Transverse colon (tissue), 4 donors: ENCODE results near the gene APOBEC3H. TPM values are rescaled to one million over a fixed set of nuclear protein-coding genes. Genes with fewer than 3 reads are reported as not detected.

Experiments
- DNase-seq: peaks from one replicate; pipeline ENCODE4 v3.0.0-alpha.2; 2019
- H3K27ac ChIP-seq, 4 donors: fragments of 200-600 bp; sonication (generic); 2 replicates each; pipeline ENCODE4 v1.5.1; 2016 to 2018; ENCODE audit warnings: inconsistent platforms in 4 of 4
- H3K27me3 ChIP-seq: fragments of 200-600 bp; sonication (generic); 2 replicates; pipeline ENCODE4 v1.5.1; 2017; ENCODE audit warnings: inconsistent platforms
- H3K36me3 ChIP-seq, 4 donors: fragments of 200-600 bp; sonication (generic); 2 replicates each; pipeline ENCODE4 v1.5.1; 2017 to 2019; ENCODE audit warnings: inconsistent platforms in 4 of 4
- H3K4me1 ChIP-seq, 4 donors: fragments of 200-600 bp; sonication (generic); 2 replicates each; pipeline ENCODE4 v1.5.1; 2017 to 2020; ENCODE audit warnings: inconsistent platforms in 4 of 4
- H3K4me3 ChIP-seq, 4 donors: fragments of 200-600 bp; sonication (generic); 1 replicate in 1 of 4; 2 replicates in 3 of 4; pipeline versions ENCODE4 v1.5.1 to v1.6.1; 2017 to 2019; ENCODE audit warnings: inconsistent platforms in 4 of 4
- H3K9me3 ChIP-seq, 2 donors: fragments of 200-600 bp; sonication (generic); 2 replicates each; pipeline ENCODE4 v1.5.1; 2017 to 2019; ENCODE audit warnings: inconsistent platforms in 2 of 2
- CTCF ChIP-seq, 5 experiments: fragments of 200-600 bp in 3 of 5; fragments of 450-650 bp in 2 of 5; sonication (generic) in 3 of 5; IDR thresholded peaks; 1 replicate in 2 of 5; 2 replicates in 3 of 5; pipeline ENCODE4 v1.5.1; 2016 to 2017; ENCODE audit warnings: antibody characterized with exemption in 5 of 5, inconsistent platforms in 3 of 5, mild to moderate bottlenecking in 2 of 5, moderate library complexity in 1 of 5
- EP300 ChIP-seq: sonication (generic); formaldehyde crosslinking; IDR thresholded peaks from one replicate; pipeline ENCODE4 v1.6.1; 2017; ENCODE audit warnings: antibody characterized with exemption, low read depth
- POLR2A ChIP-seq: fragments of 450-650 bp; IDR thresholded peaks from one replicate; pipeline ENCODE4 v1.6.1; 2016; ENCODE audit warnings: antibody characterized with exemption, mild to moderate bottlenecking, moderate library complexity
- POLR2AphosphoS5 ChIP-seq, 3 donors: sonication (generic); formaldehyde crosslinking; IDR thresholded peaks; one replicate each; pipeline ENCODE4 v1.6.1; 2016; ENCODE audit warnings: antibody characterized with exemption in 3 of 3
- WGBS, 2 donors: methylation state at CpG; one replicate each; pipeline ENCODE4 v1.1.5; 2018; ENCODE audit warnings: low coverage in 1 of 2; 5-methylcytosine and 5-hydroxymethylcytosine counted together
- in situ Hi-C, 4 donors: fragments of 200-750 bp; cut with MboI; loops; one replicate each; pipeline versions ENCODE4 v1.15.0 to v1.15.1; 2017; ENCODE audit warnings: low sequenced_read_pairs in 3 of 4, low pct_ligation_motif_present in 1 of 4, low pct_unique_long_range_greater_than_20kb in 1 of 4
- intact Hi-C: fragments of 100-400 bp; cut with DNase I; formaldehyde crosslinking; loops from one replicate; pipeline ENCODE4 v1.15.1; 2023; ENCODE audit warnings: low total_unique reads
- total RNA-seq, 4 donors: library from RNA; depleted of rRNA; stranded (reverse); fragments of >200 nt; gene quantifications; one replicate each; pipeline ENCODE4 v1.1.0, GENCODE V29; 2016

Gene APOBEC3H
- total RNA-seq, 4 donors from 2014 or later, result 0.41 to 2.1 TPM; not detected in 2

DNA sequence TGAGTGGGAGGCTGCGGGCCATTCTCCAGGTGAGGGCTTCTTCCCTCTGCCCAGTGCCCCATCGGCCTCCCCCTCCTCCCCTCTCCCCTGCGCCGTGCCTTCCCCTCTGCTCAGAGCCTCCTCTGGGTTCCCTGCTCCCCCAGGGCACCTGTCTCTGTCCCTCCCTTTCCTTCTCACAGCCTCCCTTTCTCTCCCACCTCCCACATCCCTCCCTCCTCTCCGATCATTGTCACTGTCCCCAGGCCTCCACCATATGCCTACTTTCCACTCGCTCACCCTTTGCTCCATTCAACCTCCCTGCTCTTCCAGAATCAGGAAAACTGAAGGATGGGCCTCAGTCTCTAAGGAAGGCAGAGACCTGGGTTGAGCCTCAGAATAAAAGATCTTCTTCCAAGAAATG, 9.9 kb upstream of the APOBEC3H start:
- in situ Hi-C loops, result no loop called here

DNA sequence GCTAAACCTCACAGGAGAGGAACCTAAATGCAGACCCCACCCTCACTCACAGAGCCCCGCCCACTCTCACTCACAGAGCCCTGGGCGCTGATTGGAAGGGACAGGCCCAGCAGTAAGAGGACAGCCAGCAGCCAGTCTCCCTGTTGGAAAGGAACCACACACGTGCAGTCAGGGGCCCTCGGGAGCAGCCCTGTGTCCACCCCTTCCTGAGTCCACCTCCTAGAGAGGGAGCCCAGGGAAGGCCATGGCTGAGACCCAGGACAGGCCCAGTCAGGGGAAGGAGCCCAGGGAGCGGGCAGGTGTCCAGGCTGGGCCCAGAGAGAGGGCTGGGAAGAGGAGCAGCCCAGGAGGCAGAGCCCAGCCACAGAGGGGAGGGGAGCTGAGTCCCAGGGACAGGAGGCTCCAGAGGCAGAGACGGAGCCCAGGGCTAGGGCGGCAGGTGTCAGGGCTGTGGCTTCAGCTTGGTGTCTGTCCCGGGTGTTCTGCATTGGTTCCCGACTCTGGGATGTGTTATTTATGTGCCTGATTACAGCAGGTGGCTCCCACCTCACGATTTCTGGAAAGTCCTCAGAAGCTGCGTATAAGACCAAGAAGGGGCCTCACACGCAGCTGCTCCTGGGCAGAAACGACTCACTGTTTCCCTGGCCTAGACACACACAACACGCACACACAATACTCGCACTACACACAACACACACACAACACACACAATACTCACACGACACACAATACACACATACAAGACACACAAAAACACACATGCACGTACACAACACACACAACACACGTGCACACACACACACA, 9.0 kb upstream of the APOBEC3H start:
- TF ChIP-seq CTCF (IDR thresholded peaks at IDR 0.05), result no peak
- no peak for TF ChIP-seq POLR2AphosphoS5 (IDR thresholded peaks at IDR 0.05)
- no peak for TF ChIP-seq EP300
- no peak for TF ChIP-seq POLR2A
- Histone ChIP-seq H3K4me3 (no peak overlapping the region), H3K27me3 (peaks cover 5% of the 10 kb centered on the region), H3K36me3 (no peaks in the 10 kb centered on the region), H3K9me3 (no peaks in the 10 kb centered on the region), H3K4me1 (peaks cover 0 to 4% (median 0%) of the 10 kb centered on the region in 4 donors), H3K27ac (no peak overlapping the region)
- WGBS, 2 donors, result 63% methylated on average over 17 of the region's 18 CpGs; no CpG with 5 or more reads in 1 of the 2 donors
- in situ Hi-C loops (no loop called here), intact Hi-C loops (no loop called here)
- DNase-seq, result no peak

More for the DNA sequence above, 9.9 kb upstream of the APOBEC3H start:
- Histone ChIP-seq H3K9me3 (no peaks in the 10 kb centered on the region), H3K27me3 (peaks cover 5% of the 10 kb centered on the region), H3K27ac (no peak overlapping the region), H3K4me3 (no peak overlapping the region), H3K4me1 (no peaks in the 10 kb centered on the region), H3K36me3 (no peaks in the 10 kb centered on the region)
- intact Hi-C loops, result no loop called here
- TF ChIP-seq CTCF (IDR thresholded peaks at IDR 0.05) (no peak), POLR2A (no peak), EP300 (no peak), POLR2AphosphoS5 (IDR thresholded peaks at IDR 0.05) (no peak)
- WGBS, 2 donors, result 95% methylated on average over 6 of the region's 6 CpGs; no CpG with 5 or more reads in 1 of the 2 donors
- DNase-seq, result no peak

DNA sequence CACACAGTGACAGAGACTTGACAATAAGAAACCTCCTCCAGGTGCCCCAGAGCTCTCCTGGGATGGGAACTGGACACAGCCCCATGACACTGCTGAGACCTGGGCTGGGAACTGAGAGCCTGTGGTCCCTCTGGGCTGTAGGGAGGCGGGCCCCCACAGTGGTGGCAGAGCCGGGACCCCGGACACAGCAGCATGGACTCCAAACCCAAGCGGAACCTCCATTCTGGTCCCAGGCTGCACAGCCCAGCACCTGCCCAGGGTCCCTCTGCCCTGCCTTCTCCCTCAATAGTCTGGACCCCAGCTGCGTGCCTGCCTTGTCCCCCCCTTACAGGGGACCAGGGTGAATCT, 8.4 kb upstream of the APOBEC3H start:
- no peak overlapping the region for H3K4me3 ChIP-seq
- TF ChIP-seq POLR2AphosphoS5 (IDR thresholded peaks at IDR 0.05), result no peak
- no peak for TF ChIP-seq CTCF (IDR thresholded peaks at IDR 0.05)
- TF ChIP-seq POLR2A, result no peak
- TF ChIP-seq EP300, result no peak
- in situ Hi-C loops, result no loop called here
- 80% methylated on average over 5 of the region's 5 CpGs; no CpG with 5 or more reads in 1 of the 2 donors for WGBS, 2 donors
- H3K9me3 ChIP-seq, result no peaks in the 10 kb centered on the region
- H3K27me3 ChIP-seq, result peaks cover 5% of the 10 kb centered on the region
- H3K4me1 ChIP-seq, result peaks cover 0 to 6% (median 0%) of the 10 kb centered on the region in 4 donors
- H3K27ac ChIP-seq, result no peak overlapping the region
- H3K36me3 ChIP-seq, result no peaks in the 10 kb centered on the region
- DNase-seq, result no peak
- intact Hi-C loops, result no loop called here

DNA sequence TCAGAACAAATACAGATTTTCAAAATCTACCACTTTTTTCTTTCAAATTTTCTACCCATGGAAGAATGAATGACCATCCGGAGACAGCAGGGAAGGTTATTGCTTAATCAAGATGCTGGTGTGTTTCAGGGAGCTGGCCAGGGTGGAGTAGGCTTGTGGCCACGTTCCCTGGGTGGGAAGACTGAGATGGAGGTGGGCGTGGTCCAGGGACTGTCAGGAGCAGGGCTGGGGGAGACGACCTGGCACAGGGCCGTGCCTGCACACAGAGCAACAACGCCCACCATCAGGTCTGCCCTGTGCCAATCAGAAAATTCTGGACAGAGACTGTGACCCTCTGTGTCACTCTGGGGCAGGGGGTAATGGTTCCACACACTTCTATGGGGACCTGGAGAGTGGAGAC, 7.1 kb upstream of the APOBEC3H start:
- intact Hi-C loops, result no loop called here
- peak overlapping the region; percentile 18 to 34 (median 22) for H3K27ac ChIP-seq

More for the DNA sequence above, 7.1 kb upstream of the APOBEC3H start:
- no peaks in the 10 kb centered on the region for H3K36me3 ChIP-seq
- peaks cover 0 to 7% (median 0%) of the 10 kb centered on the region in 4 donors for H3K4me1 ChIP-seq
- no peak for TF ChIP-seq CTCF (IDR thresholded peaks at IDR 0.05)
- TF ChIP-seq EP300, result no peak
- no peak for TF ChIP-seq POLR2AphosphoS5 (IDR thresholded peaks at IDR 0.05)
- TF ChIP-seq POLR2A, result no peak
- 54% methylated on average over 6 of the region's 6 CpGs; no CpG with 5 or more reads in 1 of the 2 donors for WGBS, 2 donors
- H3K9me3 ChIP-seq, result no peaks in the 10 kb centered on the region
- H3K27me3 ChIP-seq, result peaks cover 5% of the 10 kb centered on the region
- in situ Hi-C loops, result no loop called here
- no peak overlapping the region for H3K4me3 ChIP-seq
- no peak for DNase-seq
